Neural cell (in vitro differentiated cells): ENCODE measurements around the gene PJA1.

Experiments used
- EP300 ChIP-seq: fragments of 450-650 bp; conservative IDR thresholded peaks from 2 replicates; pipeline ENCODE4 v1.6.1; 2014; ENCODE audit warnings: antibody characterized with exemption, mild to moderate bottlenecking, moderate library complexity; ENCODE audit not compliant: poor library complexity, severe bottlenecking
- EZH2 ChIP-seq: fragments of 200-600, 300-800 bp; shearing (Covaris generic), sonication (generic); IDR thresholded peaks from 2 replicates; pipeline ENCODE4 v1.6.1; 2014; ENCODE audit warnings: antibody characterized with exemption, low read length, borderline replicate concordance, mild to moderate bottlenecking; ENCODE audit not compliant: insufficient read depth, poor library complexity, severe bottlenecking
- MXI1 ChIP-seq: fragments of 450-650 bp; conservative IDR thresholded peaks from 2 replicates; pipeline ENCODE4 v1.6.1; 2014; ENCODE audit warnings: antibody characterized with exemption, mild to moderate bottlenecking; ENCODE audit not compliant: poor library complexity, severe bottlenecking
- POLR2AphosphoS5 ChIP-seq: IDR thresholded peaks from 2 replicates; pipeline ENCODE4 v1.6.1; 2012
- SMC3 ChIP-seq: fragments of 450-650 bp; conservative IDR thresholded peaks from 2 replicates; pipeline ENCODE4 v1.6.1; 2014; ENCODE audit warnings: antibody characterized with exemption, mild to moderate bottlenecking, moderate library complexity; ENCODE audit not compliant: poor library complexity
- TAF1 ChIP-seq: IDR thresholded peaks from 2 replicates; pipeline ENCODE4 v1.6.1; 2012; ENCODE audit warnings: low read depth
- TF ChIP-seq, protein P1 (sequence below): fragments of 450-650 bp; IDR thresholded peaks from 2 replicates; pipeline ENCODE4 v1.5.1; 2014; ENCODE audit warnings: antibody characterized with exemption, mild to moderate bottlenecking, moderate library complexity; ENCODE audit not compliant: poor library complexity, severe bottlenecking
- TF ChIP-seq, protein P2 (sequence below): IDR thresholded peaks from 2 replicates; pipeline ENCODE4 v1.6.1; 2012; ENCODE audit warnings: borderline replicate concordance

DNA sequence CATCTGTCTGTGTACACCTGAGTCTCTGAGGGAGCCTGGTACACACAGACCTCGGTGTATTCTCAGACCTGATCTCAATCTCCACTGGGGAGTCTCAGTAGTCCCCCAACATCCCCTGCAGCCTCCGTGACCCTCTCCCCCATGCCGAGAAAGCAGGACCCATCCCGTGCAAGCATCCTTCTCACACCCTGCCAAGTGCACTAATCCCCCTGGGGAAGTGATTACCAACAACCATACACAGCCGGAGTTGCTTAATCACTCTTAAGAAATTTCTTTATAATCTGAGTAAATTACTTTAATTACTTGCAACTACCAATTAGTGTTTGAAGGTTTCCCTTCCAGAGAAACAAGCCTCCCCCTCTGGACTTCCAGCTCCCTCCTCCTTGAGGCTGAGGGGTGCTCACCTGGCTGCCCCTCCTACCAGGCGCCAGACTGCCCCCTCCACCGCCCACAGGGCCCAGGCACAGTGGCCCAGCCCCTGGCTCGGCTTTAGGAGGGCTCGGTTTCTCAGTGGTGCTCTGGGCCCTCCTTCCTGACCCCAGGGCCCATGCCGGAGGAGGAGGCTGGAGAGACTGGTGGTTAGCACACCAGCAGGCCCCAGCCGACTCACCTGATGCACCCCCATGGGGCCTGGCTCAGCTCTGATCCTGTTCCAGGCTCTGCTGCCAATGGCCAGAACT is 43.8 kb downstream of the PJA1 start:
- TF ChIP-seq, protein P1, sequence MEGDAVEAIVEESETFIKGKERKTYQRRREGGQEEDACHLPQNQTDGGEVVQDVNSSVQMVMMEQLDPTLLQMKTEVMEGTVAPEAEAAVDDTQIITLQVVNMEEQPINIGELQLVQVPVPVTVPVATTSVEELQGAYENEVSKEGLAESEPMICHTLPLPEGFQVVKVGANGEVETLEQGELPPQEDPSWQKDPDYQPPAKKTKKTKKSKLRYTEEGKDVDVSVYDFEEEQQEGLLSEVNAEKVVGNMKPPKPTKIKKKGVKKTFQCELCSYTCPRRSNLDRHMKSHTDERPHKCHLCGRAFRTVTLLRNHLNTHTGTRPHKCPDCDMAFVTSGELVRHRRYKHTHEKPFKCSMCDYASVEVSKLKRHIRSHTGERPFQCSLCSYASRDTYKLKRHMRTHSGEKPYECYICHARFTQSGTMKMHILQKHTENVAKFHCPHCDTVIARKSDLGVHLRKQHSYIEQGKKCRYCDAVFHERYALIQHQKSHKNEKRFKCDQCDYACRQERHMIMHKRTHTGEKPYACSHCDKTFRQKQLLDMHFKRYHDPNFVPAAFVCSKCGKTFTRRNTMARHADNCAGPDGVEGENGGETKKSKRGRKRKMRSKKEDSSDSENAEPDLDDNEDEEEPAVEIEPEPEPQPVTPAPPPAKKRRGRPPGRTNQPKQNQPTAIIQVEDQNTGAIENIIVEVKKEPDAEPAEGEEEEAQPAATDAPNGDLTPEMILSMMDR, result no peak
- TF ChIP-seq, protein P2, sequence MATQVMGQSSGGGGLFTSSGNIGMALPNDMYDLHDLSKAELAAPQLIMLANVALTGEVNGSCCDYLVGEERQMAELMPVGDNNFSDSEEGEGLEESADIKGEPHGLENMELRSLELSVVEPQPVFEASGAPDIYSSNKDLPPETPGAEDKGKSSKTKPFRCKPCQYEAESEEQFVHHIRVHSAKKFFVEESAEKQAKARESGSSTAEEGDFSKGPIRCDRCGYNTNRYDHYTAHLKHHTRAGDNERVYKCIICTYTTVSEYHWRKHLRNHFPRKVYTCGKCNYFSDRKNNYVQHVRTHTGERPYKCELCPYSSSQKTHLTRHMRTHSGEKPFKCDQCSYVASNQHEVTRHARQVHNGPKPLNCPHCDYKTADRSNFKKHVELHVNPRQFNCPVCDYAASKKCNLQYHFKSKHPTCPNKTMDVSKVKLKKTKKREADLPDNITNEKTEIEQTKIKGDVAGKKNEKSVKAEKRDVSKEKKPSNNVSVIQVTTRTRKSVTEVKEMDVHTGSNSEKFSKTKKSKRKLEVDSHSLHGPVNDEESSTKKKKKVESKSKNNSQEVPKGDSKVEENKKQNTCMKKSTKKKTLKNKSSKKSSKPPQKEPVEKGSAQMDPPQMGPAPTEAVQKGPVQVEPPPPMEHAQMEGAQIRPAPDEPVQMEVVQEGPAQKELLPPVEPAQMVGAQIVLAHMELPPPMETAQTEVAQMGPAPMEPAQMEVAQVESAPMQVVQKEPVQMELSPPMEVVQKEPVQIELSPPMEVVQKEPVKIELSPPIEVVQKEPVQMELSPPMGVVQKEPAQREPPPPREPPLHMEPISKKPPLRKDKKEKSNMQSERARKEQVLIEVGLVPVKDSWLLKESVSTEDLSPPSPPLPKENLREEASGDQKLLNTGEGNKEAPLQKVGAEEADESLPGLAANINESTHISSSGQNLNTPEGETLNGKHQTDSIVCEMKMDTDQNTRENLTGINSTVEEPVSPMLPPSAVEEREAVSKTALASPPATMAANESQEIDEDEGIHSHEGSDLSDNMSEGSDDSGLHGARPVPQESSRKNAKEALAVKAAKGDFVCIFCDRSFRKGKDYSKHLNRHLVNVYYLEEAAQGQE, result no peak
- TF ChIP-seq TAF1 (no peak), POLR2AphosphoS5 (no peak), EZH2 (no peak), EP300 (no peak), SMC3 (no peak), MXI1 (no peak)
